ENCODE measurements around the gene YES1. TPM values are rescaled to one million over a fixed set of nuclear protein-coding genes. Genes with fewer than 3 reads are reported as not detected.

YES1 gene
- 26.2 TPM for total RNA-seq
- long read RNA-seq, full-length matches to known transcripts, result 17 of 28 reads
- long read RNA-seq, partial matches to known transcripts, result 0 of 28 reads
- long read RNA-seq, other reads (novel, unspliced or antisense), result 11 of 28 reads

DNA sequence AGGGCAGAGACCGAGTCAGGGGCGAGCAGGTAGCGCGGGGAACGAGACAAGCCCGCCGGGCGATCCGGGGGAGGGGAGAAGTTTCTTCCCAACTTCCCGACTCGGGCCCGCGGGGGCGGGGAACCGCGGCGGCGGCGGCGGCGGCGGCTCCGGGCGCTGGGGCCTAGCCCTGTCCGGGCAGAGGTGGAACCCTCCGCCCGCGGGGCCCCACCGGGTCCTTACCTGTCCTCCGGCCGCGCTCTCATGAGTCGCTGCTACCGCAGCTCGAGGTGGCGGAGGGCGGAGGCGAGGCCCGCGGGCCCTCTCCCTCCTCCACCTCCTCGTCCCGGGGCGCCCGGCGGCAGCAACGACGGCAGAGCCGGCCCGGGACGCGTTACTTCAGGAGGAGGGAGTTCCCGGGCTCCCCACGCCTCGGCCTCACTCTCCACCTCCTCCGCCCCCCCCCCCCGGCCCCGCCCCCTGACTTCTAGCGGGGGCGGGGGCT lies at the start of gene YES1:
Gene YES1 (minus strand): TSS at position 351 of the 484 bp plus-strand sequence. CDS start 55,415 bp downstream, outside the sequence.
- intact Hi-C loops (cut with DNase I), result loop anchor here (5.0 kb wide), 1 partner anchor 70 kb away; no protein-coding TSS in a partner anchor
- DNase-seq (ENCODE audit: low spot score), result peak; percentile 82

DNA sequence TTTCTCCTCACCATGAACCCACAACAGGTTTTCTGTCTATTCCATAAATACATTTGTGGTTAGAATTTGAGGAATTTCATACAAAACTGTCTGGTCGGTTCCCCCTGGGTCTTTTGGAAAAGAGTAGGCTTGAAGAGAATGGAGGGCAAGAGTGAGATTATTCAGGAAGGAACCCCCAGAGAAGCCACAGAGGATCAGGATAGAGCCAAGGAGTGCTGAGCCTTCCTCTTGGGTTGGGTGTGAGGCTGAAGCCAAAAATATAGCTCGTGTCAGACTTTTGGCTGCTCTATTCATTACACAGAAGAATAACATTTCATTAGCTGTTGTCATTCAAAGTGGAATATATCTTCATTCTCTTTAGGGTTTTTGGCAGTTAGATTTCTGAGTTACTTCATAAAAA lies 45.9 kb upstream of the YES1 start:
- intact Hi-C loops (cut with DNase I), result no loop called here
- DNase-seq (ENCODE audit: low spot score), result no peak

DNA sequence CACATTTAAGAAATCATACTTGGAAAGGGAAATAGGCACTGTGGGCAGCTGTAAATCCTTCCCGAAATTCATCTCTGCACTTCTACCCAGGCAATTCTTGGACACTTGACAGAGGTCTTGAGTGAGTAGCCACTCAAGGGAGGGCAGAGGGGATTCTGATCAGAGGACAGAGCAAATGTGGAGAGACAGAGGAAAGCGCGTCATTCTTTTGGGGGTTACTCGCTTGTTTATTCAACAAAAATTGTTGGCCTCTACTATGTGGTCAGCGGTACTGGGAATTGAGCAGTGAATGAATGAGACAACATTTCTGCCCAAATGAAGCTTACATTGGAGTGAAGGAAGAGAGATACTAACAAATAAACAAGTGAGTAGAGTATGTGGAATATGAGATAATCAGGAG lies 41.4 kb upstream of the YES1 start:
- intact Hi-C loops (cut with DNase I), result no loop called here
- no peak for DNase-seq (ENCODE audit: low spot score)

DNA sequence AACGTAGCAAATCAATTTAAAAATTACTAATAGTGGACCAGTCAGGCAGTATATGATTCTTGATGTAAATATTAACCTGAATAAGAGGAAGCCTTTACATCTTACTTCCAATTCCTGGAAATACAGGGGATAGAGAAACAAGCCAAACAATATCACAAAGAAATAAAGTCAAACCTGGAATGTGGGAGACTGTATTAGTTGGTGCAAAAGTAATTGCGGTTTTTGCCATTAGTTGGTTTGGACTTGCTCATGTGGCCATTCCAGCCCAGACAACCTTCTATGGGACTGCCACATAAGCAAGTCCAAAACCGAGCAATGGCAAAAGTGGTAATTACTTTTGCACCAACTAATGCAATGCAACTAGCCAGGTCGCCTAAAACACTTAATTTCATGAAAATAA lies 38.9 kb upstream of the YES1 start:
- no peak for DNase-seq (ENCODE audit: low spot score)
- intact Hi-C loops (cut with DNase I), result no loop called here

DNA sequence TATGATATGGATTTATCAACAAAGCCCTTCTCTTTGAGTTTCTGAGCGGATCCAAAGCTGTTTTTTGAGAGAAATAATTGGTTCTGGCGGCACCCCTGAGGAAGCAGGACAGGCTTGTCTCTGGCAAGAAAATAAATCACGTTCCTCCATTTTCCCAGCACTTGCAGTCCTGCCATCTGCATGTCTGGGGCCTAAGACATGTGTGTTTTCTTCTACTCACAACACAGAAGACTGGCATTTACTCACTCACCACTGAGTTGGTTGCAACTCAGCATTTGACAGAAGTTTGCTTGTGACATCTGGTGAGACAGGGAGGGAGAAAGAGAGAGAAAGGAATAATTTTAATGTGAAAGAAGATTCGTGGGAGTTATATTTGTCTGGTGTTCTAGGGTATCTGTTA lies 37.0 kb upstream of the YES1 start:
- no peak for DNase-seq (ENCODE audit: low spot score)
- intact Hi-C loops (cut with DNase I), result no loop called here

DNA sequence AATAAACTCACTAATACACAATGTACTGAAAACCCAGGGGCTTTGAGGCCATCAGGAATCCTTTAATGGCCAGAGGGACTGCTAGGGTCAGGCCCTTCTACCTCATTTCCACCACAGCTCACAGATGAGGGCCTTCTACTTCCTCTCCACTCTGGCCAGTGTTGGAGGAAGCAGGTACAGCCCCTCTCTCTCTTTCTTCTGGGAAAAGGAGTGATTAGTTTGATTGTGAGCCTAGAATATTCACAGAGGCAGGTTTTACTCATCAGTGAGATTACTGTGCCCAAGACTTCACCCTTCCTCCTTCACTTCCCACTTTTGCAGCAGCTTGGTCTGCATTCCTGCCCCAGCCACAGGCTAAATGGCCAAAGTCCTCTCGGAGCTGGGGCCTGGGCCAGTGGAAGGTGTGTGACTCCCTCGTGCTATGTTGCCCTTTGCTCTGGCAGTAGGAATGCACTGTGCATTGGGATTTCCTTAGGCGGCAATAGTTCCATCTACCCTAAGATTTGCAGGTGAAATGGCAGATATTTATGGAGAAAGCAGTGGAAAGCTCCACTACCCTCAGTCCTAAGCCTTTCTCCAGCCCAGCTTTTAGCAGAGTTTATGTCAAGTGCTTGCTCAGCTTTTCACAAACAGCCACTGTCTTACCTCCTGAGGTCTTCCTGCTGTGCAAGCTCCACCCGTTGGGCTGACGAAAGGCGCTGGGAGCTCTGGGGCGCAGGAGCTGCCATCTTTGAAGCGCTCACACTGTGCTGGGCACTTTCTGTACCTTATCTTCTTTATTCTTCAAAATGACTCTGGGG lies 36.2 kb upstream of the YES1 start:
- no peak for DNase-seq (ENCODE audit: low spot score)
- intact Hi-C loops (cut with DNase I), result no loop called here

DNA sequence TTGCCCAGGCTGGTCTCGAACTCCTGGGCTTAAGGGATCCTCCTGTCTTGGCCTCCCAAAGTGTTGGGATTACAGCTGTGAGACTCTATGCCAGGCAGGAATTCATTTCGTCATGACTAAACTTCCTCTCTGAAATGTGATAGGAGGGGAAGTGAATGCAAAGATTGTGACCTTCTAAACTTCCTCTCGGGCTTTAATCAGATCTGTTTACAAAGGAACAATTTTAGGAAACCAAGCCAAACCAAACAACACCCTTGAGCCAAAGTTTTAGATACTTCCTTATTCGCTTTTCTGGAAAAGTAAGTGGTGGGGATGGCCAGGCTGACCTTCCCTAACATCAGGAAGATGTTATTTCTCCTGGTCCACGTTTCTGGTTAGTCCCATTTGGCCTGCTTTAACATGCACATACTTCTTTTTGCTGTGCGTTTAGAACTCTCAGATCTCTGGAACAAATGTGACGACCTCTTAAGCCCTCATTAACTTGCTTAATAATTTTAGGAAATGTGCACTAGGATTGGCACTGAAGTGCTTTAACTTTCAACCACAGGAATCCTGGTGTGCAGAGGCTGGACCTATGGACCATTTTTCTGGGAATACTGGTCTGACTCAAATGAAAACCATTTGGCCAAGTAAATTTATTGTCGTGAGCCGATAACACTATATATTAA lies 33.2 kb upstream of the YES1 start:
- intact Hi-C loops (cut with DNase I), result no loop called here
- no peak for DNase-seq (ENCODE audit: low spot score)

DNA sequence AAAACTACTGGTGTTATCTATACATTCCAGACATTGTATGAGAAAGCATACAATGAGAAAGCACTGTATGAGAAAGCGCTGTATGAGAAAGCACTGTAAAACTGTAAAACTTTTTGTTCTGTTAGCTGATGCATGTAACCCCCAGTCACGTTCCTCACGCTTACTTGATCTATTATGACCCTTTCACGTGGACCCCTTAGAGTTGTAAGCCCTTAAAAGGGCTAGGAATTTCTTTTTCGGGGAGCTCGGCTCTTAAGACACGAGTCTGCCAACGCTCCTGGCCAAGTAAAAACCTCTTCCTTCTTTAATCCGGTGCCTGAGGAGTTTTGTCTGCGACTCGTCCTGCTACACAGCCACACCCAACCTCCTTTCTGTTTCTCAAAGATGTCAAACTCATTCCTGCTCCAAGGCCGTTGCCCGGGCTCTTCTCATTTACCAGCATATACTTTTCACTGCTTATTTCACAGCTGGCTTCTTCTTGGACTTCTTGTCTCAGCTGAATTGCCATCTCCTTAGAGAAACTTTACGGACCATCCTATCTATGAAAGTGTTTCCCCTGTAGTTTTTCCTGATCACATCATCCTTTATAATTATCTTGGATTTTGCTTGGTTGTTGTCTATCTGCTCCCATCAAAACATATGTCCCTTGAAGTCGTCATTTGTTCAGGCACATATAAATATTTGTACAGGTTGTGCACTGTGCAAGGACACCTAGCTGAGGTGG lies 29.8 kb upstream of the YES1 start:
- no peak for DNase-seq (ENCODE audit: low spot score)
- intact Hi-C loops (cut with DNase I), result no loop called here

DNA sequence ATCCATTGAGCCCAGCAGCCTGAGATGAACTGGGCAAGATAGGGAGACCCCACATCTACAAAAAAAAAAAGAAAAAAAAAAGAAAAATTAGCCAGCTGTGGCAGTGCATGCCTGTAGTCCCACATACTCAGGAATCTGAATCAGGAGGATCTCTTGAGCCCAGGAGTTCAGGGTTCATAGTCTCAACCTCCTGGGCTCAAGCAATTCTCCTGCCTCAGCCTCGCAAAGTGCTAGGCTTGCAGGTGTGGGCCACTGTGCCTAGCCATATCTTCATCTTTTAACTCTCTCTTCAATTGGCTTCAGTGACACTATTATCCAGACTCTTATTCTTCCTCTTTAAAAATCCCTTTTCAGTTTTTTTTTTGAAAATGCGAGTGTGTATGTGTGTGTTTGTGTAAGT lies 28.5 kb upstream of the YES1 start:
- intact Hi-C loops (cut with DNase I), result no loop called here
- no peak for DNase-seq (ENCODE audit: low spot score)

DNA sequence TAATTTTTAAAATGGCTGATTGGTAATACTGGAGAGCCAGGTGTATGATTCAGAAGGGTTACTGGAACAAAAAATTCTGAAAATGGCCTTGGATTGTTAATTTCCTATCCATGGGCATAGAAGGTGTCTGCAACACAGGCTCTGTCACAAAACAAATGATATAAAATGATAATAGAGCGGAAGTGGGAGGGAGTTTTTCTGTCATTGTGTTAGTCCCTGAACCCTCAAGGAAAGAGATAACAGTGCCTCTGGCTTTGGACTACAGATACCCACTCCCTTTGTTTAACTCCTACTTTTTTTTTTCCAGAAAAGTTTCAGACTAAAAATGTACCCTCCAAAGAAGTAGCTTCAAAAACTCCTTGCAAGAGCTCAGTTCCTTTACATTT lies 28.0 kb upstream of the YES1 start:
- intact Hi-C loops (cut with DNase I), result no loop called here
- no peak for DNase-seq (ENCODE audit: low spot score)

DNA sequence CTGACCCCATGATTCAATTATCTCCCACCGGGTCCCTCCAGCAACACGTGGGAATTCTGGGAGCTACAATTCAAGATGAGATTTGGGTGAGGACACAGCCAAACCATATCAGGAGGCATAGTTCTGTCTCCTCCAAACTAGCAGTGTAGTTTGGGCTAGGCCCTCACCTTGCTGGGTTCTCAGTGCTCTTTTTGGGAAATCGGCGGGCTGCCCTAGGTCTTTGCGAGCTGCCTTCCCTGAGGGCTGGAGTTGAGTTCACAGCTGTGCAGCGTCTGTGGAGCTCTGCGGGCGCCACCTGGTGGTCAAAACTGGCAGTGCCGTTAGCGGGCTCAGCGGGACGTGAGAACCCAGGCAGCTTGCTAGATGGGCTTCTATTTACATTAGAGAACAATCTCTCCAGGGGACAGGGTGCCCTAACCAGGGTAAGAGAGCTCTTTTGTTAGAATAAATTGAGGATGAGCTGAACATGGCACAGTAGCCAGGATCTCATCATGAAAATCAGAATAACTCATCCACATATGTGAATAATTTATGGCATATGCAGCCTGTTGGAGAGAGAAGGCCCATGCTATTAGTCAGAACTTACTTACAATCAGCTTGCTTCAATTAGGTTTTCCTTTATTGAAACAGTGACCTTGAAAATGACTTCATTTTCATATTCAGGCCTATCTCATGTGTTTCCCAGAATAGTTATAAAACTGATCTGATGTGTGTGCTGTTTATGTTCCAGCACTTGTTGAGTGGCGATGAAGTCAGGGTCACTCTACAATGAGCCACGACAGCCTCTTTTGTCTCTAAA lies 27.4 kb upstream of the YES1 start:
- intact Hi-C loops (cut with DNase I), result loop anchor here (2.0 kb wide), 1 partner anchor 215 kb away; no protein-coding TSS in a partner anchor
- peak; percentile 88 for DNase-seq (ENCODE audit: low spot score)

DNA sequence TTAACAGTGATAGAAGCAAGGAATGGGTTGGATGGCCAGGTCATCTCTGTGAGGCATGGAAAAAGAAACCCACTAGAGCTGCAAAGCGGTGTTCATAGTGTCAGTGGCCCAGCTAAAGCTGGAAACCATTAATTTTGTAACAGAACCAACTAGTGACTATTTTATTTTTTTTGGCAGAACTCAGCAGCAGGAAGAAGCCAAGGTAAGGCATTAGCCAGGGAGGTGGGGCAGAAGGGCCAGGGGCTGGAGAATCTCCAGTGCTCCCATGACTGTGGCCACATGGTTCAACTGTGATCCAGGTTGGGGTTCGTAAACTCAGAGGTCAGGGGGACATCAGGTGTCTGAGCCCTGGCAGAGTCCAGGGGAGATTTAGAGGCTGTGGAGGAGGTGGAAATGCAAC lies 25.9 kb upstream of the YES1 start:
- DNase-seq (ENCODE audit: low spot score), result no peak
- intact Hi-C loops (cut with DNase I), result loop anchor here (2.0 kb wide), 1 partner anchor 213 kb away; no protein-coding TSS in a partner anchor

DNA sequence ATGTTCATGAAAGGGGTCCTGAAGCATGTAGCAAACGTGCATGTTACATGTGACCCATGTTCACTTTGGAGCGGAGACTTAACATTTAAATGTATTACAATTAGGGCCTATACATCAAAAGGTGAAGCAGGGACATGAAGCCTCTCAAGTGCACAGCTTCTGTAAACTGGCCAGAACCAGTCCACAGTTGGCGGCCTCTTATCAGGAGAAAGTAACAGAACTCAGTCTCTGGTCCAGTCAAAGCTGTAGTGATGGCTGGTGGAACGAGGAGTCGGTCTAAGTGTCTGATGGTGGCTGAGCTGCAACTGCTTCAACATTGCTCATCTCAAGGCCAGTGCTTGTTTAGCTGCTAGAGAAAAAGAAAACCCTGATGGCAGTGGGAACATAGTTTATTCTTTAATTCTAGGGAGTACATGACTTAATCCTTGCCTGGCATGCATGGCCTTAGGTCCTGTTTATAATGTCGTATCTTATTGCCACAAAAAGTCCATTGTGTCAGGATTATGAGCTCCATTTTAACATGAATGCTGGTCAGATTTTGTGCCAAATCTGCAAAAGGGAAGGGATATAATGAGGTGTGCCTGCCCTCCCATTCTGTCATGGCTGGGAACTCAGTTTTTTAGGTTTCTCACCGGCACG lies 22.2 kb upstream of the YES1 start:
- intact Hi-C loops (cut with DNase I), result no loop called here
- DNase-seq (ENCODE audit: low spot score), result no peak

DNA sequence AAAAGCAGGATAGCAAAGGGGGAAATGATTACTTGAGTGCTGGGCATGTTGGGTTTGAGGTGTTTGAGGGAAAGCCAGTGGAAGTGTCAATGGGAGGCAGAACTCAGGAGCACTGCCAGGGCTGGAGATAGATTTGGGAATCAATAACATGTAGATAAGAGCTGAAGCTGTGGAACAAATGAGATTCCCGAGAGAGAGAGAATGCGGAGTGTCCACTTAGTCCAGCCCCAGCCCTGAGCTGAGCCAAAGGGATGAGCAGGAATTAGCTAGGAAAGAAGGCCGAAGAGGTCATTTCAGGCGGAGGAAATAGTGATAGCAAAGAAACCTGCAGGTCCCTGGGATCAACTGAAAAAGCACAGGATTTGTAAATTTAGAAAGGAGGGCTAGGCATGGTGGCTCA lies 21.2 kb upstream of the YES1 start:
- DNase-seq (ENCODE audit: low spot score), result no peak
- intact Hi-C loops (cut with DNase I), result loop anchor here (2.0 kb wide), 1 partner anchor 210 kb away; no protein-coding TSS in a partner anchor

DNA sequence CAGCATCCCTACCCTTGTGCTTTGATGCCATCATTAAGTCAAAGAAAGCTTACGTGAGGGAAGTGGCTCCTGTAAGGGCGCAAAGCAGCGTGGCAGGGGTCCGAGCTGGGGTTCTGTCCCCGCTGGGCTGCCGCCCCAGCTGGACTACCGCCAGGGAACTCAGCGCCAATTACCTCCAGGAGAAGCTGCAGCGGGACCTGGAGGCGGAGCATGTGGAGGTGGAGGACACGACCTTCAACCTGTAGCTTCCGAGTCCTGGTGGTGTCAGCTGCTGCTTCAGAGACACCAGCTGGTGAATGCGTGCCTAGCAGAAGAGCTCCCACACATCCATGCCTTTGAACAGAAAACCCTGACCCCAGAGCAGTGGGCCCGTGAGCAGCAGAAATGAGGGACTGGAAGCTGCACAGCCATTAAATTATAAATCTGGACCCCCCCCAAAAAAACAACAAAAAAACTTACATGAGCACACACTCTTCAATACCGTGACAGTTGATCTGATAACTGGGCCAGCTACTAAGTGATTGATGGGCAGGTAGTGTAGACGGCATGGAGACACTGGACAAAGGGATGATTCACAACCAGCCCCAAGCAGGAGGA lies 20.1 kb upstream of the YES1 start:
- no peak for DNase-seq (ENCODE audit: low spot score)
- intact Hi-C loops (cut with DNase I), result loop anchor here (2.0 kb wide), 1 partner anchor 209 kb away; no protein-coding TSS in a partner anchor

DNA sequence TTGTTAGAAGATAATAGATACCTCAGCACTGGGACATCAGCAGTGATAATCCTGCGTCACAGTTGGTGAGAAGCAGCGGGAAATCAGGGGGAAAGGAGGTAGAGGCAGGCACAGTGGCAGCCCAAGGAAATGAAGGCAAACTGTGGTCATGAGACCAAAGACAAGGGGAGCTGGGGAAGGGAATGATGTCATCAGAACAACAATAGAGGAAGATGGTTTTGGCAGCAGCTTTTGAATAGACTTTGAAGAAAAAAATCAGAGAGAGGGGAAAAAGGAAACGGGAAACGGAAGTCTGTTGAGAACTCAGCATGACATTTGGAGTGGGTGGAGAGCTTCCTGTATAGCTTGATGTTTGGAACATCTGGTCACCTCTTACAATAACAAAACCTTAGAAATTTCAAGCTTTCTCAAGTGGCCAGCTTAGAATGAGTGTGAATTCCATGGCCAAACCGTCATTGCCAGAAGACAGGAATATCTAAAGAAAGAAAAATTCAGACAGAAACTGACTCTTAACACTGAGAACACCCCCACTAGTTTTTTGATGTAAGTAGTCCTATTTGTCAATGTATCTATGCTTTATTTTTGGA lies 18.4 kb upstream of the YES1 start:
- no peak for DNase-seq (ENCODE audit: low spot score)
- intact Hi-C loops (cut with DNase I), result loop anchor here (2.0 kb wide), 1 partner anchor 88 kb away; no protein-coding TSS in a partner anchor

DNA sequence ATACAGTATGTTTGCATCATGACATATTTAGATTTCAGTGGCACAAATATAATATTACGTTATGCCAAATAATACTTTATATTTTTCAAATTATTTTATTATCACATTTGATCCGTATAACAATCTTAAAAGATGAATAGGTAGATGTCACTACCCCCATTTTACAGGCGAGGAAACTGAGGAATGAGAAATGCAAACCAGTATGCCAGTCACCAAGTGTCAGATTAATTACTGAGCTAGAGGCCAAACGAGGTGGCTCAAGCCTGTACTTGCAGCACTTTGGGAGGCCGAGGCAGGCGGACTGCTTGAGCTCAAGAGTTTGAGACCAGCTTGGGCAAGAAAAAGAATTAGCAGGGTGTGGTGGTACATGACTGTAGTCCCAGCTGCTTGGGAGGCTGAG lies 17.4 kb upstream of the YES1 start:
- intact Hi-C loops (cut with DNase I), result no loop called here
- no peak for DNase-seq (ENCODE audit: low spot score)
